Panc1 (cell line): ENCODE data around the gene SKI.

Experiments
- POLR2AphosphoS5 ChIP-seq: IDR thresholded peaks from 2 replicates; pipeline ENCODE4 v1.6.1; 2012; ENCODE audit warnings: mild to moderate bottlenecking, low read depth, low read length, moderate library complexity
- TF ChIP-seq, protein P1 (sequence below): fragments of 450-650 bp; IDR thresholded peaks from 2 replicates; pipeline ENCODE4 v1.5.1; 2017; ENCODE audit warnings: mild to moderate bottlenecking
- TF ChIP-seq, protein P2 (sequence below), 2 experiments: IDR thresholded peaks; 2 replicates each; pipeline ENCODE4 v1.6.1; 2011 to 2012; ENCODE audit warnings: low read depth in 2 of 2, control low read depth in 1 of 2, low read length in 1 of 2, mild to moderate bottlenecking in 1 of 2, moderate library complexity in 1 of 2; ENCODE audit not compliant: insufficient read depth in 1 of 2

- TF ChIP-seq, protein P1, sequence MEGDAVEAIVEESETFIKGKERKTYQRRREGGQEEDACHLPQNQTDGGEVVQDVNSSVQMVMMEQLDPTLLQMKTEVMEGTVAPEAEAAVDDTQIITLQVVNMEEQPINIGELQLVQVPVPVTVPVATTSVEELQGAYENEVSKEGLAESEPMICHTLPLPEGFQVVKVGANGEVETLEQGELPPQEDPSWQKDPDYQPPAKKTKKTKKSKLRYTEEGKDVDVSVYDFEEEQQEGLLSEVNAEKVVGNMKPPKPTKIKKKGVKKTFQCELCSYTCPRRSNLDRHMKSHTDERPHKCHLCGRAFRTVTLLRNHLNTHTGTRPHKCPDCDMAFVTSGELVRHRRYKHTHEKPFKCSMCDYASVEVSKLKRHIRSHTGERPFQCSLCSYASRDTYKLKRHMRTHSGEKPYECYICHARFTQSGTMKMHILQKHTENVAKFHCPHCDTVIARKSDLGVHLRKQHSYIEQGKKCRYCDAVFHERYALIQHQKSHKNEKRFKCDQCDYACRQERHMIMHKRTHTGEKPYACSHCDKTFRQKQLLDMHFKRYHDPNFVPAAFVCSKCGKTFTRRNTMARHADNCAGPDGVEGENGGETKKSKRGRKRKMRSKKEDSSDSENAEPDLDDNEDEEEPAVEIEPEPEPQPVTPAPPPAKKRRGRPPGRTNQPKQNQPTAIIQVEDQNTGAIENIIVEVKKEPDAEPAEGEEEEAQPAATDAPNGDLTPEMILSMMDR, result no peak
- no peak for TF ChIP-seq POLR2AphosphoS5
- TF ChIP-seq, protein P2, sequence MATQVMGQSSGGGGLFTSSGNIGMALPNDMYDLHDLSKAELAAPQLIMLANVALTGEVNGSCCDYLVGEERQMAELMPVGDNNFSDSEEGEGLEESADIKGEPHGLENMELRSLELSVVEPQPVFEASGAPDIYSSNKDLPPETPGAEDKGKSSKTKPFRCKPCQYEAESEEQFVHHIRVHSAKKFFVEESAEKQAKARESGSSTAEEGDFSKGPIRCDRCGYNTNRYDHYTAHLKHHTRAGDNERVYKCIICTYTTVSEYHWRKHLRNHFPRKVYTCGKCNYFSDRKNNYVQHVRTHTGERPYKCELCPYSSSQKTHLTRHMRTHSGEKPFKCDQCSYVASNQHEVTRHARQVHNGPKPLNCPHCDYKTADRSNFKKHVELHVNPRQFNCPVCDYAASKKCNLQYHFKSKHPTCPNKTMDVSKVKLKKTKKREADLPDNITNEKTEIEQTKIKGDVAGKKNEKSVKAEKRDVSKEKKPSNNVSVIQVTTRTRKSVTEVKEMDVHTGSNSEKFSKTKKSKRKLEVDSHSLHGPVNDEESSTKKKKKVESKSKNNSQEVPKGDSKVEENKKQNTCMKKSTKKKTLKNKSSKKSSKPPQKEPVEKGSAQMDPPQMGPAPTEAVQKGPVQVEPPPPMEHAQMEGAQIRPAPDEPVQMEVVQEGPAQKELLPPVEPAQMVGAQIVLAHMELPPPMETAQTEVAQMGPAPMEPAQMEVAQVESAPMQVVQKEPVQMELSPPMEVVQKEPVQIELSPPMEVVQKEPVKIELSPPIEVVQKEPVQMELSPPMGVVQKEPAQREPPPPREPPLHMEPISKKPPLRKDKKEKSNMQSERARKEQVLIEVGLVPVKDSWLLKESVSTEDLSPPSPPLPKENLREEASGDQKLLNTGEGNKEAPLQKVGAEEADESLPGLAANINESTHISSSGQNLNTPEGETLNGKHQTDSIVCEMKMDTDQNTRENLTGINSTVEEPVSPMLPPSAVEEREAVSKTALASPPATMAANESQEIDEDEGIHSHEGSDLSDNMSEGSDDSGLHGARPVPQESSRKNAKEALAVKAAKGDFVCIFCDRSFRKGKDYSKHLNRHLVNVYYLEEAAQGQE (IDR thresholded peaks at IDR 0.05; ENCODE audit: insufficient read depth in 1 of 2, low read depth in 2 of 2, low read length in 1 of 2), result no peak
Measured at GRCh38 chr1:2354511-2355372, 126.6 kb downstream of the SKI start.
